HL-60 (cell line): Measurements from ENCODE around the gene TBC1D3G.
"Not testable (repeated sequence)": the region's sequence is repeated elsewhere in the genome, so short reads cannot be mapped to it uniquely, and the experiment has no call there.

ENCODE experiments used
- CTCF ChIP-seq: IDR thresholded peaks from one replicate; pipeline ENCODE4 v1.5.1; 2011; ENCODE audit warnings: low read length, control low read depth, inconsistent platforms; ENCODE audit not compliant: insufficient read depth
- GABPA ChIP-seq: IDR thresholded peaks from 2 replicates; pipeline ENCODE4 v1.6.1; 2012; ENCODE audit warnings: low read depth
- POLR2AphosphoS5 ChIP-seq: IDR thresholded peaks from 2 replicates; pipeline ENCODE4 v1.6.1; 2012; ENCODE audit warnings: low read depth

GRCh38 chr17:36284219-36284618 lies 39.5 kb upstream of the TBC1D3G start:
- not testable (repeated sequence) for TF ChIP-seq POLR2AphosphoS5, CTCF, GABPA
